Stimulated activated CD8-positive, alpha-beta memory T cell treated with anti-CD3 and anti-CD28 coated beads, Interleukin-2, amount 100 ng/mL, for 48 hours (primary cell): ENCODE results near the gene CCNO.

ENCODE experiments used
- DNase-seq, 2 donors: peaks; one replicate each; pipeline ENCODE4 v3.0.0-alpha.2; 2020; ENCODE audit warnings: low read depth in 2 of 2

CCNO gene, protein sequence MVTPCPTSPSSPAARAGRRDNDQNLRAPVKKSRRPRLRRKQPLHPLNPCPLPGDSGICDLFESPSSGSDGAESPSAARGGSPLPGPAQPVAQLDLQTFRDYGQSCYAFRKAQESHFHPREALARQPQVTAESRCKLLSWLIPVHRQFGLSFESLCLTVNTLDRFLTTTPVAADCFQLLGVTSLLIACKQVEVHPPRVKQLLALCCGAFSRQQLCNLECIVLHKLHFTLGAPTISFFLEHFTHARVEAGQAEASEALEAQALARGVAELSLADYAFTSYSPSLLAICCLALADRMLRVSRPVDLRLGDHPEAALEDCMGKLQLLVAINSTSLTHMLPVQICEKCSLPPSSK

DNA sequence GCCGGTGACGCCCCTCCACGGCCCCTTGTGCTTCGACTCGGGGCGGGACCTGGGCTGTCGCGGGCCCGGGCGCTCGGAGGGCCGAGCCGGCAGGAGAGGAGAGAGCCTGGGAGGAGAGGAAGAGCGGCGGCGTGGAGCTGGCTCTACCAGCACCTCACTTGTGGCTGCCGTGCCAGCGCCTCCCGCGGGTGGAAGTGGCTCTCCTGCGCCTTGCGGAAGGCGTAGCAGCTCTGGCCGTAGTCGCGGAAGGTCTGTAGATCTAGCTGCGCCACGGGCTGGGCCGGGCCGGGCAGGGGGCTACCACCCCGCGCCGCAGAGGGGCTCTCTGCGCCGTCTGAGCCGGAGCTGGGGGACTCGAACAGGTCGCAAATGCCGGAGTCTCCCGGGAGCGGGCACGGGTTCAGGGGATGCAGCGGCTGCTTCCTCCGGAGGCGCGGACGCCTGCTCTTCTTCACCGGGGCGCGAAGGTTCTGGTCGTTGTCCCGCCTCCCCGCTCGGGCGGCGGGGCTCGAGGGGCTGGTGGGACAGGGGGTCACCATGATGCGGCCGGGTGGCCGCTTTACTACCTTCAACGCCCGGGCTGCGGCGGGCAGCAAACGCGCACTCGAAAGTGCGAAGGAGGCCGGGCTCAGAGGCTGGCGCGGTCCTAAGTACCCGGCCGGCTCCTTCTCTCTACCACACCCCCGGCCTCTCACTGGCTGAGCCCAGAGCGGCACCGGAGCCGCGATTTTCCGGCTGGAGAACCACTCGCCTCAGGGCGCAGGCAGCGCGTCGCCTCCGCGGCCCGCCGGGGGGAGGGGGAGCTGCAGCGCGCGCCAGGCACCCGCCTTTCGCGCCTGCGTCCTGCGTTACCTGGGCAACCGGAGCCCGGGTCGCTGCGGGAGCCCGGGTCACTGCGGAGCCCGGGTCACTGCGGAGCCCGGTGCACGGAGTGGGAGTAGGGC lies at the start of gene CCNO:
CCNO (minus strand) TSS at position 624 of the 944 bp plus-strand sequence; CDS start at position 539, 85 bp downstream.
- peak; percentile 45 to 47 for DNase-seq

DNA sequence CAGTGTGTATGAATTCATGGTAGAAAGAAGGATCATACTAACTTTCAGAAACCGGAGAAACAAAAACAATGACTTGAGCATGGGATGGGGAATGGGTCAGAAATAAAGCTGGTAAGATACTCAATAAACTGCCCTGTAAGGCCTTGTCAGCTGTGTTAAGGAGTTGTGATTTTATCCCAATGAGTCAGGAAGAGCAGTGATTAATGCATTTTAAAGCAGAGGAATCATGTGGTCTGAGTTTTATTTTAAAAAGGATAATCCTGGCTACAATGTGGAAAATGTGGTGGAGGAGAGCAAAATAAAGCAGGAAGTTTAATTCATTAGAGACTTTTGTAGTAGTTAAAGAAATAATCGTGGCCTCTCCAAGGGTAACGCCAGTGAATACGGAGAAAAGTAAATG lies 45.4 kb upstream of the CCNO start:
- DNase-seq, result no peak

DNA sequence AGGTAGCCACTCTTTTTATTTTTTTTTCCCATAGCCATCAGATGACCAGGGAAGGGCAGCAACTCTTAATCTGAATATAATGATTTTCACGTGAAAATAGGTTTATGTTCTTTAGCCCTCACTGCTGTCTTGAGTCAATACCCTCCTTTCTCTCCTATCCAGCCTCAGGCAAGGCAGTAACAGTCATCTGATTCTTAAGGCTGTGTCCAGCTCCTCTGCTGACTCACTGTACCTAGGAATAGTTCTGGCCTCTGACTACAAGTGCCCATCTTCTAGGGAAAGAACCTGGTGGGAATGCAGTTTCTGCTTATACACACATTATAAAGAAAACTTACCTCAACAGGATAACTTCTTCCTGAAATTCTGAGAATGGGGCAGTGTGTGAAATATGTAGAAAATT lies 43.4 kb upstream of the CCNO start:
- no peak for DNase-seq

DNA sequence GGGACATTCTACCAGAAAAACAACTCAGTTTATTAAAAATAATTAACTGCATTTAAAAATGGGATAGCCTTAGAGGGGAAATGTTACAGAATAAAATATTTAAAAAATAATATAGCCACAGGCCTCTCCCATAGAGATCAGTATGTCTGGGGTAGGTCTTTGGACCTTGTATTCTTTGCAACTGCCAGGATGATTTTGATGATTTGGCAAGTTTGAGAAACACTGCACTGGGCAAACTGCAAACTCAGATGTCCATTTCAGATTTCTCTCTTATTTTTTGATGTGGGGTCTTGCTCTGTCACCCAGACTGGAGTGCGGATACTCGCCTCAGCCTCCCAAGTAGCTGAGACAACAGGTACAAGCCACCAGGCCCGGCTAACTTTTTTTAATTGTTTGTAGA lies 24.9 kb upstream of the CCNO start:
- DNase-seq, result no peak

DNA sequence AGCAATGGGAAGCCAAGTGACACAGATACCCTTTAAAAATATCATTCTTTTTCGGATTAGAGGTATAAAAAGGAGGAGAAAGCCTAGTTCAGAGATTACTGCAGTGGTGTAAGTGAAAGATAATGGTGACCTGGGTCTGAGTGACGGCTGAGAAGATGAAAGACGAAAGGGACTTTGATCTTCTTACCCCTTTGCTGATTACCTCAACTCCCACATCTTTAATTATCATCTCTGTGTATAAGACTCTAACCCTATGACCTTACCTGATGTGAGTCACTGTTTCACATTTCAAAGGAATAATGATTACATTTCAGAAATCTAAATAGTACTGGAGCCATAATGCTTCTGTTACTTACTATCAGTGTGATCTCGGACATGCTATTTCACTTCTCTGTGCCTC lies 21.4 kb upstream of the CCNO start:
- no peak for DNase-seq

DNA sequence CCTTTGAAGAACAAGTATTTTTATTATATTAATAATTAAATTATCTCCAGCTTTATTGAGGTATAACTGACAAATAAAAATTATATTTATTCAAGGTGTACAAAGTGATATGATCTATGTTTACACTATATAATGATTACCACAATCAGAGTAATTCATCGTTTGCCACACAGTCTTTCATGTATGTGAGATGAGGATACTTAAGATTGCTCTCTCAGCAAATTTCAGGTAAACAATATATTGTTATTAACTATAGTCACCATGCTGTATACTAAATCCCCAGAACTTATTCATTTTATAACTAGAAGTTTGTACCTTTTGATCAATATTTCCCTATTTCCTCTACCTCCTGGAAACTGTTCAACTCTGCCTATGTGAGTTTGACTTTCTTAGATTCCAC lies 16.7 kb upstream of the CCNO start:
- no peak for DNase-seq

DNA sequence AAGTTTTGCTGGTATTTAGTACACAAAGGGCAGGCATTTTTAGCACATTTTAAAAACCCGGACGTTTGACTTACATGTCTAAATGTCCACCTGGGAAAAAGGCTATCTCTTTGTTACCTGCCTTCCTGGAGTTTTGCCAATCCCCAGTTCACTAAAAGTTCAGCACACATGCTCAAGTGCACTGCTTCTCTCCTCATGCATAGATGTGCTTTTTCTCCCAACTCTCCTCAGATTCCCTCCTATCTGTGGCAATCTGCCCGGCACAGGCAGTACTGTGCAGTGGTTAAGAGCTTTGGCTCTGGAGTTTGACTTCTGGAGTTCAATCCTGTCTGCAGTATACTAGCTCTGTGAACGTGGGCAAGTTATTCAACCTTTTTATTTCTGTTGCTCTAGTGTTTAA lies 8.3 kb upstream of the CCNO start:
- DNase-seq, result no peak

DNA sequence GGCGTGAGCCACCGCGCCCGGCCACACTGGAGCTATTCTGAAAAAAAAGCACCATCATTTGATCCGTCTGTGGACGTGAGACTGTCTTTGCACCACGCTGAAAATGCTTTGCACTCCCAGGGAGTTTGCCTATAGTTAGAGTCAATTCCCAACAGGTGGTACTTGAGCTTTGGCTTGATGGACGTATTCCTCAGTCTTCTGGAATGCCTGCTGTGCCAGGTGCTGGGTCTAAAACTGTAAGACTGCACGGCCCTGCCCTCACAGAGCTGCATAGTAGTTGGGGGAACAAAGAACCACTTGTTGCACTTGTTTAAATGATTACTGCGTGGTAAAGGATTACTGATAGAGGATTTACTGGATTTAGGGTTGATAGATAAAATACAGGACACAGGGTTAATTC lies 3.4 kb upstream of the CCNO start:
- DNase-seq, result no peak

DNA sequence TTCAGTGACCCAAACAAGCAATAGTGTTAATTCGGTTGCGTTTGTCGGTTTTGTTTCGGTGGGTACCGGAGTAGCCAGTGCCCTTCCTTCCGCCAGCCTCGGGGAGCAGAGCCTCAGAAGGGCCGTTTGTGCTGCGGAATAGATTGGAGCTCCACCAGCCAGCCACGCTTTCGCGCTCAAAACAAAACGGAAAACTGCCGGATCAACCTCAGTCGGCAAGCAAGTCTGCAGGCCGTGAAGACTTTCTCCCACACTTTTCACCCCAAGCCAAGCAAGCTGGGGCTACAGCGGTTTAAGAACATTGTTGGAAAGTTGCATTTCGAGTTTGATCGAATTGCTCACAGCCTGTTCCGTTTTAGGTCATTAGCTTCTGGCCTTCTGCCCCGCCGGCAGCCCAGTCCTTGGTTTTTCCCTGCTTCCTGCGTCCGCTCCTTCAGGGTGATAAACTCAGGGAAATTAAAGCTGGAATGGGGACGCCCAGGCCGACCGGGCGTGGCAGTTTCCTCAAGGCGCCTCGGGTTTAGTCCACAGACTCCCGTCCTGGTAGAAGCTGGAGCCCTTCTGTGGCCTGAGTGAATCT lies 803 bp upstream of the CCNO start:
- no peak for DNase-seq

DNA sequence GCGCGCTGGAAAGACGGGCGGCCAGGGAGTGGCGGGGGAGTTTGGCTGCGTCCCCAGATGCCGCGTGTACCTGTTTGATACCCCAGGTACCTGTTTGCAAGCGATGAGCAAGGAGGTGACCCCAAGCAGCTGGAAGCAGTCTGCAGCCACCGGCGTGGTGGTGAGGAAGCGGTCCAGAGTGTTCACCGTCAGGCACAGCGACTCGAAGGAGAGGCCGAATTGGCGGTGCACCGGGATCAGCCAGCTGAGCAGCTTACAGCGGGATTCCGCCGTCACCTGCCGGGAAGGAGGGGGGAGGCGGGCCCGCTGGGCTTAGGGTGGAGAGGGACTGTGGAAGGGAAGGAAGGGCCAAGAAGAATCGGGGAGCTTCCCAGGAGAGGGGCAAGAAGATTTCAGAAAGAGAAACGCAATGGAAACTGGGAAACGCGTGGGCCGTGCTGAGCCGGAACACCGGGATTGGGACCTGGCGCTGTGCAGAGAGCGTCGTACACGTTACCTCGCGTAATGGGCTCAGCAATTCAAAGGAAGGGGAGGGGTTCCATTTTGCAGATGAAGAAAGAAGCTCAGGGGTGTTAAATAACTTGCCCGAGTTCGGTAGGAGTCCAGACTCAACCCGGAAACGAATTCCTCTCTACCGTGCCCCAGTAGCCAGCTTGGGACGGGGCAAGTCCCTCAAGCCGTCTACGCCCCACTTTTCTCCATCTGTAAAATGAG lies 980 bp downstream of the CCNO start:
- DNase-seq, result no peak

DNA sequence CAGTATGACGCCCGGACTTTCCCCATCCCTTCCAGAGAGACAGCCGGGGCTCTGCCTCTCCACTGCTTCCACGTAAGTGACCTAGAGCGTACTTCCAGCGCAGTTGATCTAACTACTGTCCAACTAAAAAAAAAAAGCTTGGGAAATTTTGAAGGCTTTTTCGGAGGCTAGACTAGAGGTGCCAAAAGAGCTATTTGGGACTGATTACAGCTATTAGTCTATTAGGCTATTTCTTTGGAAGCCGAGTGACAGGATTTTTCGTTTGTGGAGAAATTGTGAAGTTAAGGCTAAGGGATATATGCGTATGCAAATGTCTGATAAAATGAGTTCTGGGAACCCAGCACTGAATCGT lies 1.5 kb downstream of the CCNO start:
- no peak for DNase-seq

DNA sequence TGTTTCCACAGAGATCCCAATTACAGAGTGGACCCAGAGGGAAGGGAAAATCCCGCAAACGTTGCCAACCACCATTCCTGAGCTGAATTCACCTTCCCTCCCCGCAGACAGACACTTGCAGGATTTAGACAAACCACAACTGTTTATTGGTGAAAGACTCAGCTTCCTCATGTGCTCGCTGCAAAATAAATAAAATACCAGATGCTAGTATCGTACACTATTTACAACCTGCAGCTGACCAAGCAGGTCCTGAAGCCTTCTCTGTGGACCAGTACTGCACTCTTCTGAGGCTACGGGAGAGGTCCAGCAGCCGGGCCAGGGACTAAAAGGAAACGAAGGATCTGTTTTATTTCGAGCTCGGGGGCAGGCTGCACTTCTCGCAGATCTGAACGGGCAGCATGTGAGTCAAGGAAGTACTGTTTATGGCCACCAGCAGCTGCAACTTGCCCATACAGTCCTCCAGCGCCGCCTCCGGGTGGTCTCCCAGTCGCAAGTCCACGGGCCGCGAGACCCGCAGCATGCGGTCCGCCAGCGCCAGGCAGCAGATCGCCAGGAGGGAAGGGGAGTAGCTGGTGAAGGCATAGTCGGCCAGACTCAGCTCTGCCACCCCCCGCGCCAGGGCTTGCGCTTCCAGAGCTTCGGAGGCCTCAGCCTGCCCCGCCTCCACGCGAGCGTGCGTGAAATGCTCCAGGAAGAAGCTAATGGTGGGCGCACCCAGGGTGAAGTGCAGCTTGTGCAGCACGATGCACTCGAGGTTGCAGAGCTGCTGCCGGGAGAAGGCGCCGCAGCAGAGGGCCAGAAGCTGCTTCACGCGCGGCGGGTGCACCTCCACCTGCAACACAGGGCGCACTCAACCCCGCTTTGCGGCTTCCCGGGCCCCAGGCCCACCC lies 2.1 kb downstream of the CCNO start:
- no peak for DNase-seq

DNA sequence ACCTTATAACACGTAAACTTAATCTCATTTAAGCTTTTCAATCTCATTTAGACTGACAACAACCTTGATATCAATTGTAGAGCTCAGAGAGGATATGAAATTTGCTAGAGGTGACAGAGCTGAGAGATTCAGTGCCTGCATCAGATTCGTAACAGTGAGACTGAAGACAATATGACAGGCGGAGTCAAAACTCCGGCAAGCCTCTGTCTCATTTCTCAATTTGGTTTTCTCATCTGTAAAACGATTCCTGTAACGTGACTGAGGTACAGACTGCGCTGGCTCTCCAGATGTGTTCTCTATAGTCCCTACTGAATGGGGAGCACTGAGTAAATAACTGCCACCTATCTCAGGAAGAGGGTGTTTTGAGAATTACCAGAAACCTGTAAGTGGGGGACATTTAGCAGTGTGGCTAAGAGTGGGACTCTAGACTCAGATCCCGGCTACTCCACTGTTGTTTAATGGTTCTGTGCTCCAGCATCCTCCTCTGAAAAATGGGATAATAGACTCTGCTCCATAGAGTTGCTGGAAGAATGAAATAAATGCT lies 3.2 kb downstream of the CCNO start:
- no peak for DNase-seq

DNA sequence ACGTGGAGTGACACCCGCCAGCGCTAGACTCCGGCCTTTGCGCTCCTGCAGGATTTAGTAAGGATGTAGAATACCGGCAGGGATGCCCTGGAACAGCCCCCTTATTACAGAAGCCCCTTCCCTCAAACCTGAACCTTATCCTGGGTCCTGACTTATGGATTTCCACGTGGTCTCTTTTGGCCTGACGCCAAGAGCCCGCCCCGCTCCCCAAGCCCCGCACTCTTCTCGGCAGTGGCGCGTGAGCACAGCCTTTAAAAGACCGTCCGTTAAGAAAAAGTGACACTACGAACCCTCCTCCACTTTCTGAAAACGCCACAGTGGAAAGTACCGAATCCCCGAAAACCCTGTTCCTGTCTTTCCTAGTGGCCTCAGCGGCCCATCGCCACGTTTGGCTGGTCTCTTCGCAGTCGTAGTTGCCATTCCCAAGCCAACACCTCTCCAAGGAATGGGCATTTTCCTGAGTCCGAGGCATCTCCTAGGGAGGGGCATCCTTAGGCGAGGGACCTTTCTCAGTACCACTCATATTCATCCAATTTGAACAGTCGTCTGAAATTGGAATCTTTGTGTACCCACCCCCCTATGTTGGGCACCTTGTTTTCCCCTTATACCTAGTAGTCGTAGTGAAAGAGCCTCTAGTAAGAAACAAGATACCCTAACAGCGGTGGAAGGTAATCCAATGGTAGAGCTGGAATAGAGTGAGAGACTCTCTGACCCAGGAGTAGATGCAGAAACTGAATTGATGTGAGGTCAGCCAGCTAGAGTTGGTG lies 5.6 kb downstream of the CCNO start:
- DNase-seq, result no peak

DNA sequence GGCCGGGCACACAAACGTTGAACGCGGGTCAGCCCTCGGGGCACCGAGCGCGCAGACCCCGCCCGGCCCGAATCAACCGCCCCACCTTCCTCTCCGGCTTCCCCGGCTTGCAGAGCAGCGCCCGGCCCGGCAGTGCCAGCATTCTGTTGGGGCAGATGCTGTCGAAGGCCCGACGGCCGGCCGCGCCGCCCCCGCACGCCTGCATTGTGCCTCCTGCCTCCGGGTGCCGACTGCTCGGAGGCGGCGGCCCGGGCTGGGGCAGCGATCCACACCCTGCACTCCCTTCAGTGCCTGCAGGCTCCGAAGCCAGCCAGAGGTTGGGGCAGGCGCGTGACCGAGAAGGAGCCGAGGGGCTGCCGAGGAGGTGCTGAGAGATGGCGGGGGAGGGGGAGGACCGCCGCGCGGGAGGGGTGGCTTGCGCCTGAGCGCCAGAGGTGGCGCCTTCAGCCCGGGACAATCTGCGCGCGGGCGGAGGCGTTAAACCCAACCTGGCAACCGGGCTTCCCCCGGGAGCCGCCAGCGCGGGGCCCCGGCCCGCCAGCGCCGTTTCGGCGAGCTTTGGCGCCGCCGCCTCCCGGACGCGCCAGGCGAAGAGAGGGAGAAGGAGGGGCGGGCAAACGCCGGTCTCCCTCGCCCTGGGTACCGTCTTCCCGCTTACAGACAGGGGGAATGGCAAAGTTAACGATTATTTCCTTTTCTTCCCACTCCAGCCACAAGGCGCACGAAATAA lies 6.3 kb downstream of the CCNO start, which contains the start of gene MCIDAS:
MCIDAS (minus strand) TSS at position 382 of the 730 bp plus-strand sequence; CDS start at position 205, 177 bp downstream.
- DNase-seq, result peak; percentile 60 to 66

DNA sequence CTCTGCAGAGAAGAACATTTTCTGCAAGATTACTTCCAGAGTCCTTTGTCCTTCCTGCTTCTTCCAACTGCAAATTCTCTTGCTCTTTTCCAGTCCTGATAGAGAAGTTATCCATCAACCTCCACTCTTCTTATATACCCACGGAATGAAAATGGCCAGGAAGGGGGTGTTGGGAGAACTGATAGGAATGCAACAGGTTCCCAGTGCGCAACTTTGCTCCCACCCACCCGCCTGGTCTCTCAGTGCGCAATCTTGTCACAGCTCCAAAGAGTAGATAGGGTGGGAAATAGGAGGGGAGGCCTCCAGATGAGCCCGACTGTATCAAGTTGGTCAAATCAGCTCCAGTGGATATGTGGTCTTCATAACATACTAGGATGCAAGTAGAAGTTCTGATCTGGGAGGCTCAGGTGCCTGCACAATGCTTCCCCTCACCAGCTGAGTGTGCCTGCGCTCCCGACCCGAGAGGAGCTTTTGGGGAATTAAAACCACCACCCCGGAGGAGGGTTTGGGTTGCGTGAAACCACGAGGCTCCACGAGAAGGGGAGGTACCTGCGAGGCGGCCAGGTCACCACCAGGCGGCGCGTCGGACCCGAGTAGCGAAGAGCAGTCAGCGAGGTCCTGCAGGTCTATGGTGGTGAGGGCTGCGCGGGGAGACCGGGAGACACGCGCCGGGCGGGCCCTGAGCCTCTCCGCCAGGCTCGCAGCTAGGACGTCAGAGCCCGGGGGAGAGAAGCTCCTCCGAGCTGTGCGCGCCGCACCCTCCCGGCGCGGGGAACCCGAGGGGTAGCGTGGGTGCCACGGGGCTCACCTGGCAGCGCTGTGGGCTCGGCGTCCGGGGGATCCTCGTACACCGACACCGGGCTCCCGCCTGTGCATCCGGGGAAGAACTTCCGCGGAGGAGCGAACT lies 7.1 kb downstream of the CCNO start:
- peak; percentile 68 to 72 for DNase-seq

DNA sequence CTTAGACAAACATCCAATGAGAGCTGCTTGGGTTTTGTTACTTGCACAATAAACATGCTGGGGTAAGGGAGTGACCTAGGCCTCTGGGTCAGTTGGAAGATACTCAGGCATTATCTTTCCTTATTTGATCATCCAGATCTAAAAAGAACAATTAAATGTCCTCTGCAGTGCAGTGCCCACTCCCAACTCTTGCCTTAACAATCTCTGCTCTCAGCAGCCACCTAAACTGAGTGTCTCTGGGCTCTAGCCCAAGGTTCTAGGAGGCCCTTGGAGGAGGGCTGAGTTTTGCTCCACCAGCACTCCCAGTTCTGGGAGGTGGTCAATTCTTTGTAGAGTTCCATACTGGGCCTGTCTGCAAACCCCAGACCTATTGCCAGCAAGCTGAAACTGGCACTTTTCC lies 8.1 kb downstream of the CCNO start:
- DNase-seq, result no peak

DNA sequence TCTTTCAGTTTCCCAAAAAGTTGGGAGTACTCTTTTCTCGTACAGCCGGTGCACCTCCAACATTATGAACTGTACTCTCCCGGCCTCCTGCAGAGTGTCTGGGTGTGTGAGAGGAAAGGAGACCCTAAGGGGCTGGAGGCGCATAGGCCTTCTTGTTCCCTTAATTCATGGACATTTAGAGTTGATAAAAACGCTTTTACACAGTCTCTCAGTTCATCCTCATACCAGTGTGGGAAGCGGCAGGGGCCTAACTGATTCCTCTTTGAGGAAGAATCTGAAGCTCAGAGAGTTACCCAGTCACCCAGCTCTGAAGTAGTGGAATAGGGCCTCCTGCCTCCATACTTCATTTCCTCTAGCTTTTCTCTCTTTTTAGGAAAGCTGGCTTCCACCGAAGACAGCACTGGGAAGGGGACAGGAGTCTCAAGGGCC lies 9.6 kb downstream of the CCNO start:
- DNase-seq, result no peak
